ENCODE data around the gene ELF4. TPM values are rescaled to one million over a fixed set of nuclear protein-coding genes. Genes with fewer than 3 reads are reported as not detected.
"Not testable (repeated sequence)": the region's sequence is repeated elsewhere in the genome, so short reads cannot be mapped to it uniquely, and the experiment has no call there.

ELF4 gene
- total RNA-seq, 2 experiments from 2014 or later: 36.2 to 52.7 TPM

- H3K36me3 Mint-ChIP-seq: peaks cover 16% of the 10 kb centered on the region
- no peaks in the 10 kb centered on the region for H3K9me3 Mint-ChIP-seq (ENCODE audit: low read depth)
- no peak overlapping the region for H3K27ac Mint-ChIP-seq
- H3K4me1 Mint-ChIP-seq: peaks cover 7% of the 10 kb centered on the region
- CTCF ChIA-PET: no interaction called here
- ATAC-seq (no peak), DNase-seq (no peak)
- no peak overlapping the region for H3K4me3 Mint-ChIP-seq
- no peaks in the 10 kb centered on the region for H3K27me3 Mint-ChIP-seq
Measured at GRCh38 chrX:130124577-130124976, 14.3 kb upstream of the ELF4 start.

GRCh38 chrX:130121505-130121800 is 11.2 kb upstream of the ELF4 start:
- H3K27me3 Mint-ChIP-seq: no peaks in the 10 kb centered on the region
- peaks cover 5% of the 10 kb centered on the region for H3K36me3 Mint-ChIP-seq
- no peak for DNase-seq
- no peak for ATAC-seq
- H3K4me1 Mint-ChIP-seq: peaks cover 30% of the 10 kb centered on the region
- CTCF ChIA-PET: interaction anchor here (0.7 to 6.9 kb wide), 15 partner anchors 12 to 70 kb away, joined by 3 to 147 read pairs (median 4); partner anchors contain the start of gene RAB33A
- H3K27ac Mint-ChIP-seq: no peak overlapping the region
- H3K9me3 Mint-ChIP-seq (ENCODE audit: low read depth): no peaks in the 10 kb centered on the region
- no peak overlapping the region for H3K4me3 Mint-ChIP-seq

GRCh38 chrX:130120746-130121504 is 10.6 kb upstream of the ELF4 start:
- Mint-ChIP-seq H3K4me3 (peak overlapping the region; percentile 67), H3K9me3 (ENCODE audit: low read depth) (no peaks in the 10 kb centered on the region), H3K27ac (peak overlapping the region; percentile 81), H3K4me1 (peaks cover 30% of the 10 kb centered on the region), H3K27me3 (no peaks in the 10 kb centered on the region), H3K36me3 (peaks cover 5% of the 10 kb centered on the region)
- ATAC-seq: peak; percentile 90
- CTCF ChIA-PET: interaction anchor here (0.6 to 6.9 kb wide), 18 partner anchors 11 to 190 kb away, joined by 3 to 147 read pairs (median 4); partner anchors contain the start of genes AIFM1 and RAB33A
- DNase-seq: peak; percentile 78

- peak; percentile 35 for ATAC-seq
- CTCF ChIA-PET: interaction anchor here (0.7 to 6.9 kb wide), 19 partner anchors 9 to 189 kb away, joined by 3 to 147 read pairs (median 4); partner anchors contain the start of genes AIFM1 and RAB33A
- Mint-ChIP-seq H3K36me3 (peaks cover 5% of the 10 kb centered on the region), H3K4me1 (peaks cover 34% of the 10 kb centered on the region), H3K27ac (peak overlapping the region; percentile 81), H3K9me3 (ENCODE audit: low read depth) (no peaks in the 10 kb centered on the region), H3K27me3 (no peaks in the 10 kb centered on the region), H3K4me3 (peak overlapping the region; percentile 67)
- DNase-seq: no peak
Measured at GRCh38 chrX:130120321-130120731, 10.0 kb upstream of the ELF4 start.

- Mint-ChIP-seq H3K27ac (peak overlapping the region; percentile 85), H3K4me3 (peak overlapping the region; percentile 21)
Measured at GRCh38 chrX:130119312-130119898, 9.1 kb upstream of the ELF4 start.

GRCh38 chrX:130118441-130119311 is 8.4 kb upstream of the ELF4 start:
- Mint-ChIP-seq H3K9me3 (ENCODE audit: low read depth) (no peaks in the 10 kb centered on the region), H3K4me1 (peaks cover 48% of the 10 kb centered on the region), H3K27ac (peak overlapping the region; percentile 85), H3K36me3 (peaks cover 3% of the 10 kb centered on the region), H3K27me3 (no peaks in the 10 kb centered on the region), H3K4me3 (peak overlapping the region; percentile 36)
- ATAC-seq (peak; percentile 13), DNase-seq (peak; percentile 58)
- CTCF ChIA-PET: interaction anchor here (1.1 to 6.9 kb wide), 5 partner anchors 24 to 73 kb away, joined by 3 to 147 read pairs (median 7); partner anchors contain the start of gene AIFM1

More at GRCh38 chrX:130119312-130119898, 9.1 kb upstream of the ELF4 start:
- ATAC-seq: no peak
- Mint-ChIP-seq H3K4me1 (peaks cover 41% of the 10 kb centered on the region), H3K36me3 (peaks cover 5% of the 10 kb centered on the region), H3K9me3 (ENCODE audit: low read depth) (no peaks in the 10 kb centered on the region), H3K27me3 (no peaks in the 10 kb centered on the region)
- DNase-seq: no peak
- CTCF ChIA-PET: interaction anchor here (0.7 to 6.9 kb wide), 9 partner anchors 8 to 72 kb away, joined by 3 to 147 read pairs (median 4); partner anchors contain the start of gene AIFM1

GRCh38 chrX:130117166-130117565 is 6.9 kb upstream of the ELF4 start:
- CTCF ChIA-PET: interaction anchor here (6.9 kb wide), 1 partner anchor 33 kb away, joined by 147 read pairs; no protein-coding TSS in a partner anchor
- Mint-ChIP-seq H3K9me3 (ENCODE audit: low read depth) (no peaks in the 10 kb centered on the region), H3K27me3 (no peaks in the 10 kb centered on the region), H3K36me3 (no peaks in the 10 kb centered on the region), H3K4me3 (no peak overlapping the region), H3K4me1 (peaks cover 49% of the 10 kb centered on the region), H3K27ac (no peak overlapping the region)
- DNase-seq: no peak
- no peak for ATAC-seq

- not testable (repeated sequence) for ATAC-seq, H3K27ac Mint-ChIP-seq
- CTCF ChIA-PET: interaction anchor here (0.8 kb wide), 2 partner anchors 15 to 33 kb away, joined by 3 read pairs; no protein-coding TSS in a partner anchor
Measured at GRCh38 chrX:130115119-130115885, 5.0 kb upstream of the ELF4 start.

GRCh38 chrX:130114141-130114588 is 3.9 kb upstream of the ELF4 start:
- ATAC-seq (no peak), DNase-seq (no peak)
- peaks cover 39% of the 10 kb centered on the region for H3K4me1 Mint-ChIP-seq
- H3K27ac Mint-ChIP-seq: no peak overlapping the region
- H3K36me3 Mint-ChIP-seq: peaks cover 1% of the 10 kb centered on the region
- no peaks in the 10 kb centered on the region for H3K9me3 Mint-ChIP-seq (ENCODE audit: low read depth)
- H3K4me3 Mint-ChIP-seq: no peak overlapping the region
- no peaks in the 10 kb centered on the region for H3K27me3 Mint-ChIP-seq
- CTCF ChIA-PET: interaction anchor here (0.8 to 0.9 kb wide), 2 partner anchors 14 to 35 kb away, joined by 3 read pairs; no protein-coding TSS in a partner anchor

More at GRCh38 chrX:130115119-130115885, 5.0 kb upstream of the ELF4 start:
- H3K4me3 Mint-ChIP-seq; H3K9me3 Mint-ChIP-seq (ENCODE audit: low read depth); H3K27me3 Mint-ChIP-seq; DNase-seq; H3K36me3 Mint-ChIP-seq: not testable (repeated sequence)
- peaks cover 51% of the 10 kb centered on the region for H3K4me1 Mint-ChIP-seq

GRCh38 chrX:130111220-130112154 is 1.2 kb upstream of the ELF4 start:
- no peak for DNase-seq
- ATAC-seq: no peak
- CTCF ChIA-PET: interaction anchor here (0.8 to 5.7 kb wide), 3 partner anchors 8 to 31 kb away, joined by 3 to 38 read pairs (median 3); no protein-coding TSS in a partner anchor
- peaks cover 8% of the 10 kb centered on the region for H3K36me3 Mint-ChIP-seq
- H3K9me3 Mint-ChIP-seq (ENCODE audit: low read depth): no peaks in the 10 kb centered on the region
- H3K4me3 Mint-ChIP-seq: peak overlapping the region; percentile 30
- H3K27ac Mint-ChIP-seq: peak overlapping the region; percentile 32
- H3K27me3 Mint-ChIP-seq: no peaks in the 10 kb centered on the region
- peaks cover 41% of the 10 kb centered on the region for H3K4me1 Mint-ChIP-seq
